Right atrium auricular region (tissue), 2 donors: Measurements from ENCODE around the gene STX18. TPM values are rescaled to one million over a fixed set of nuclear protein-coding genes. Genes with fewer than 3 reads are reported as not detected.

Experiments used
- DNase-seq: peaks from one replicate; pipeline ENCODE4 v3.0.0-alpha.2; 2019; ENCODE audit warnings: low spot score
- H3K27ac ChIP-seq, 2 donors: fragments of 200-600 bp; sonication (generic); 1 replicate in 1 of 2; 2 replicates in 1 of 2; pipeline ENCODE4 v1.5.1; 2016 to 2019
- H3K27me3 ChIP-seq, 2 donors: fragments of 200-600 bp; sonication (generic); one replicate each; pipeline versions ENCODE4 v1.5.1 to v1.6.0; 2017 to 2019
- H3K36me3 ChIP-seq: fragments of 200-600 bp; sonication (generic); one replicate; pipeline ENCODE4 v1.5.1; 2016
- H3K4me1 ChIP-seq, 2 donors: fragments of 200-600 bp; sonication (generic); one replicate each; pipeline versions ENCODE4 v1.5.1 to v1.6.0; 2017 to 2019
- H3K4me3 ChIP-seq, 2 donors: fragments of 200-600 bp; sonication (generic); 1 replicate in 1 of 2; 2 replicates in 1 of 2; pipeline ENCODE4 v1.5.1; 2017 to 2019; ENCODE audit warnings: mild to moderate bottlenecking in 1 of 2, moderate library complexity in 1 of 2
- H3K9me3 ChIP-seq, 2 donors: fragments of 200-600 bp; sonication (generic); one replicate each; pipeline ENCODE4 v1.5.1; 2019
- total RNA-seq, 2 donors: library from RNA; depleted of rRNA; stranded (reverse); fragments of >200 nt; gene quantifications; one replicate each; pipeline ENCODE4 v1.1.0, GENCODE V29; 2016
- TF ChIP-seq, protein P1 (sequence below), 2 donors: fragments of 200-600 bp; sonication (generic); IDR thresholded peaks; one replicate each; pipeline ENCODE4 v1.5.1; 2019; ENCODE audit warnings: antibody characterized with exemption in 2 of 2

The STX18 gene
- total RNA-seq, 2 donors from 2014 or later: 8.8 to 10.8 TPM

- Histone ChIP-seq H3K27ac (no peak overlapping the region), H3K36me3 (no peaks in the 10 kb centered on the region), H3K9me3 (no peaks in the 10 kb centered on the region), H3K4me3 (no peak overlapping the region), H3K27me3 (no peaks in the 10 kb centered on the region), H3K4me1 (peaks cover 0 to 6% of the 10 kb centered on the region in 2 donors)
- DNase-seq: no peak
- TF ChIP-seq, protein P1, sequence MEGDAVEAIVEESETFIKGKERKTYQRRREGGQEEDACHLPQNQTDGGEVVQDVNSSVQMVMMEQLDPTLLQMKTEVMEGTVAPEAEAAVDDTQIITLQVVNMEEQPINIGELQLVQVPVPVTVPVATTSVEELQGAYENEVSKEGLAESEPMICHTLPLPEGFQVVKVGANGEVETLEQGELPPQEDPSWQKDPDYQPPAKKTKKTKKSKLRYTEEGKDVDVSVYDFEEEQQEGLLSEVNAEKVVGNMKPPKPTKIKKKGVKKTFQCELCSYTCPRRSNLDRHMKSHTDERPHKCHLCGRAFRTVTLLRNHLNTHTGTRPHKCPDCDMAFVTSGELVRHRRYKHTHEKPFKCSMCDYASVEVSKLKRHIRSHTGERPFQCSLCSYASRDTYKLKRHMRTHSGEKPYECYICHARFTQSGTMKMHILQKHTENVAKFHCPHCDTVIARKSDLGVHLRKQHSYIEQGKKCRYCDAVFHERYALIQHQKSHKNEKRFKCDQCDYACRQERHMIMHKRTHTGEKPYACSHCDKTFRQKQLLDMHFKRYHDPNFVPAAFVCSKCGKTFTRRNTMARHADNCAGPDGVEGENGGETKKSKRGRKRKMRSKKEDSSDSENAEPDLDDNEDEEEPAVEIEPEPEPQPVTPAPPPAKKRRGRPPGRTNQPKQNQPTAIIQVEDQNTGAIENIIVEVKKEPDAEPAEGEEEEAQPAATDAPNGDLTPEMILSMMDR (IDR thresholded peaks at IDR 0.05): no peak
These were observed 7.2 kb downstream of the STX18 start for GRCh38 chr4:4534515-4535145.

DNA sequence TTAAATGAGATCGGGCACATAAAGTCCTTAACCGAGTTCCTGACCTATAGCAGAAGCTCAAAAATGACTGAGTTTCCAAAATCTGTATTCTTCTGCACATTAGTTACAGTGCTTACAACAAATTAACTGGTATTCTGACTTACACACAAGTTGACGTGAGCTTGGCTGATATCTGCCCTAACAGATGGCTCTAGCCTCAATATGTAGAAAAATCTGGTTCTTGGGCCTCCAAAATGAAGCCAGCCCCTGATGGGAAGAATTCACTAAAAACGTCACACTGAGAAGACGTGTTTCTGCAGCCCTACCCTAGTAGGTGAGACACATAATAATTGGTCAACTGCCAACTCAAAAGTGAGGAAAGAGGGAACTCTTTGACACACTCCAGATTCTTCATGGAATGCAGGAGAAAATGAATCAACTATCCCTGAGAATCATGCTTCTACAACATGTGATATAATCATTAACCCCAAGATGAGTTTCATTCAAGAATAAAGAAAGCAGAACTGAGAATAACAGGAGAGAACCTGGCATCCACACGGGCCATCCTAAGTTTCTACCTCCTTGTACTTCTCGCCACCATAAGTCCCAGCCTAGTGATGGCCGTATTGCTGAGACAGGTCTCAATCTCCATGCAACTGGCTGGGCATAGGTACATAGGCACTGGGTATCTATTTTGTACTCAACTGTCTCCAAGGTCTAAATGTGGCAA, 8.2 kb downstream of the STX18 start:
- Histone ChIP-seq H3K4me3 (no peak overlapping the region), H3K9me3 (no peaks in the 10 kb centered on the region), H3K27ac (no peak overlapping the region), H3K4me1 (no peaks in the 10 kb centered on the region), H3K27me3 (no peaks in the 10 kb centered on the region), H3K36me3 (no peaks in the 10 kb centered on the region)
- no peak for DNase-seq
- TF ChIP-seq, protein P1 (IDR thresholded peaks at IDR 0.05): no peak

- Histone ChIP-seq H3K27ac (no peak overlapping the region), H3K27me3 (no peaks in the 10 kb centered on the region), H3K36me3 (no peaks in the 10 kb centered on the region), H3K4me3 (no peak overlapping the region), H3K9me3 (no peaks in the 10 kb centered on the region), H3K4me1 (no peaks in the 10 kb centered on the region)
- DNase-seq: no peak
- TF ChIP-seq, protein P1 (IDR thresholded peaks at IDR 0.05): no peak
These were observed 9.3 kb downstream of the STX18 start for GRCh38 chr4:4532371-4533154.

DNA sequence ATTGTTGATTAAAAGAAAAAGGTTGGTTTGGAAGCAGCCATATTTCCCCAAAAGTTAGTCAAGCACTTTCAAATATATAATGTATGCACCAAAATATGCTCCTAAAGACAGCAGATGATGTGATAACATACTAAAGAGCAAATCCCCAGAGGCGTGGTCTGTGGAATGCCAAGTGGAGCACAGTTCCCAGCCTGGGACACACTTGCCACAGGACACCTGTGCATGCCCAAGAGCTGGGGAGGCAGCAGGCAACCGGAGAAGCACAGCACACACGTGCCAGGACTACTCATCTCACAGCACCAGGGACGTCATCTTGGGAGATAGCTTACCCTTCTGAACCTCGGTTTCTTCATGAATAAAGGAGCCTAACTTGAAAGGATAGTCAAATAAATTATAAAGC, 12.5 kb downstream of the STX18 start:
- no peak for DNase-seq
- no peaks in the 10 kb centered on the region for H3K27me3 ChIP-seq
- H3K4me3 ChIP-seq: no peak overlapping the region
- H3K9me3 ChIP-seq: no peaks in the 10 kb centered on the region
- H3K36me3 ChIP-seq: no peaks in the 10 kb centered on the region
- TF ChIP-seq, protein P1 (IDR thresholded peaks at IDR 0.05): no peak
- H3K4me1 ChIP-seq: no peaks in the 10 kb centered on the region
- H3K27ac ChIP-seq: no peak overlapping the region

DNA sequence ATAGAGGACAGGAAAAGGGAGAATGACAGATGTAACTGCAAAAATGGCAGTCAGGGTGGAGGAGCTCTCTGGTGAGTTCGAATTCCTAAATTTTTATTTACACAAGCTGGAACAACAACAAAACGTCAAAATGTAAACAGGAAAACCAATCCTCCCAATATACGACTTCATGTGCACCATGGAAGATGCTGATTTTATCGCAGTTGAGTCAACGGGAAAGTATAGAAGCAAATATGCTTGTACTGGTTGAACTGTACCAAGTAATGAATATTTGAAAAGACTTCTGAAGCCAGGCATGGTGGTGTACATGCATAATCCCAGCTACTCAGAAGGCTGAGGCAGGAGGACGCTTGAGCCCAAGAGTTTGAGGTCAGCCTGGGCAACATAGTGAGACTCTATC, 15.4 kb downstream of the STX18 start:
- Histone ChIP-seq H3K36me3 (no peaks in the 10 kb centered on the region), H3K9me3 (no peaks in the 10 kb centered on the region), H3K4me3 (no peak overlapping the region), H3K27ac (no peak overlapping the region), H3K4me1 (no peaks in the 10 kb centered on the region), H3K27me3 (no peaks in the 10 kb centered on the region)
- no peak for DNase-seq
- TF ChIP-seq, protein P1 (IDR thresholded peaks at IDR 0.05): no peak
